ENCODE data around the gene CUL1.

DNA sequence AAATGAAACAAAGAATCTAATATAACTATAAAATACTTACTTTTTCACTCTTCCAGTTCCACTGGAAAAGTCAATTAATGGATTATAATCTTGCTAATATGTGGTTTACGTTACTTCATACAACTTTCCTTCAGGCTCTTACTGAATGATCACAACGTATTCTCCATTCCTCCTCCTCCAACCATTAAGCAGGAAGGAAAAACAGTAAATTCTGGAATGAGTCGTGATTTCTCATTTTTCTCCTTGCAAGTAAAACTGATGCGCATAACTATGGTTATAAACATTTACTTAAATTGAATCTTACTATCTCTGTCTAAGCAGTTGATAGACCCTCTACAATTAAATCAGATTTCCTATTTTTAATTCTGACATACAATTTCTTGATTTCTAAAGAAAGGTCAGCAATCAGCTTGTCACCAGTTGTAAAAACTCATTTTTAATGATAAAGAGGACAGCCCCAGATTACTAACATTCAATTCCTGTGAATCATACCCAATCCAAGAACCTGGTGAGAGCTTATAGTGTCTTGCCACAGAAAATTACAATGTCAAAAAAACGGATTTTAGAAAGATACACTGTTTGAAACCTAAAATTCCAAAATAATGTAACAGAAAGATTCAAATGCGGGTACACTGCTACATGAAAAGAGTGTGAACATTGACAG, 121.1 kb downstream of the CUL1 start:
- TF ChIP-seq CTCF (IDR thresholded peaks at IDR 0.05; ENCODE audit: poor library complexity, severe bottlenecking) (no peak), POLR2AphosphoS5 (IDR thresholded peaks at IDR 0.05) (no peak), SMC3 (conservative IDR thresholded peaks at IDR 0.05; ENCODE audit: poor library complexity) (no peak), REST (IDR thresholded peaks at IDR 0.05; ENCODE audit: borderline replicate concordance) (no peak), EP300 (conservative IDR thresholded peaks at IDR 0.05; ENCODE audit: poor library complexity, severe bottlenecking) (no peak), EZH2 (IDR thresholded peaks at IDR 0.05; ENCODE audit: borderline replicate concordance, insufficient read depth, low read length, poor library complexity, severe bottlenecking) (no peak)
